Breast epithelium (tissue), 4 donors: ENCODE measurements around the gene LHPP. TPM values are rescaled to one million over a fixed set of nuclear protein-coding genes. Genes with fewer than 3 reads are reported as not detected.
"Not testable (repeated sequence)": the region's sequence is repeated elsewhere in the genome, so short reads cannot be mapped to it uniquely, and the experiment has no call there.

Experiments
- DNase-seq, 2 donors: peaks; one replicate each; pipeline ENCODE4 v3.0.0-alpha.2; 2019; ENCODE audit warnings: low spot score in 2 of 2
- H3K27ac ChIP-seq, 2 donors: fragments of 200-600 bp; sonication (generic) in 1 of 2; one replicate each; pipeline ENCODE4 v1.5.1; 2016 to 2019; ENCODE audit warnings: mild to moderate bottlenecking in 1 of 2
- H3K27me3 ChIP-seq, 2 donors: fragments of 200-600 bp; sonication (generic) in 1 of 2; one replicate each; pipeline versions ENCODE4 v1.5.1 to v1.6.0; 2017 to 2019; ENCODE audit warnings: control low read depth in 1 of 2, mild to moderate bottlenecking in 1 of 2
- H3K36me3 ChIP-seq: fragments of 200-600 bp; one replicate; pipeline ENCODE4 v1.5.1; 2019
- H3K4me1 ChIP-seq, 2 donors: fragments of 200-600 bp; sonication (generic); one replicate each; pipeline ENCODE4 v1.5.1; 2016 to 2019; ENCODE audit warnings: control low read depth in 1 of 2
- H3K4me3 ChIP-seq, 3 donors: fragments of 200-600 bp; sonication (generic); 1 replicate in 2 of 3; 2 replicates in 1 of 3; pipeline ENCODE4 v1.5.1; 2016 to 2019; ENCODE audit warnings: mild to moderate bottlenecking in 3 of 3, moderate library complexity in 2 of 3
- H3K9me3 ChIP-seq, 2 donors: fragments of 200-600 bp; sonication (generic) in 1 of 2; one replicate each; pipeline ENCODE4 v1.5.1; 2016 to 2019; ENCODE audit warnings: control low read depth in 1 of 2
- CTCF ChIP-seq, 3 donors: fragments of 450-650 bp; IDR thresholded peaks; one replicate each; pipeline ENCODE4 v1.5.1; 2016 to 2017; ENCODE audit warnings: antibody characterized with exemption in 3 of 3, mild to moderate bottlenecking in 3 of 3, moderate library complexity in 3 of 3
- POLR2A ChIP-seq: fragments of 450-650 bp; IDR thresholded peaks from one replicate; pipeline ENCODE4 v1.6.1; 2016; ENCODE audit warnings: antibody characterized with exemption, mild to moderate bottlenecking, moderate library complexity
- POLR2AphosphoS5 ChIP-seq, 3 donors: sonication (generic); formaldehyde crosslinking; IDR thresholded peaks; one replicate each; pipeline ENCODE4 v1.6.1; 2017; ENCODE audit warnings: antibody characterized with exemption in 3 of 3
- intact Hi-C: fragments of 100-400 bp; cut with DNase I; formaldehyde crosslinking; loops from one replicate; pipeline ENCODE4 v1.15.1; 2023; ENCODE audit warnings: low total_unique reads
- total RNA-seq, 3 donors: library from RNA; depleted of rRNA; stranded (reverse); fragments of >200 nt; gene quantifications; one replicate each; pipeline ENCODE4 v1.1.0, GENCODE V29; 2016

LHPP gene
- total RNA-seq, 3 donors from 2014 or later, result 13.1 to 19.6 (median 17.0) TPM

- TF ChIP-seq POLR2AphosphoS5 (IDR thresholded peaks at IDR 0.05), result no peak
- TF ChIP-seq POLR2A, result no peak
- no peak for TF ChIP-seq CTCF (IDR thresholded peaks at IDR 0.05)
- intact Hi-C loops, result no loop called here
- no peak overlapping the region for H3K4me3 ChIP-seq
- no peaks in the 10 kb centered on the region for H3K36me3 ChIP-seq
- no peaks in the 10 kb centered on the region for H3K9me3 ChIP-seq
- DNase-seq, result no peak
- no peaks in the 10 kb centered on the region for H3K27me3 ChIP-seq
- no peak overlapping the region for H3K27ac ChIP-seq
- no peaks in the 10 kb centered on the region for H3K4me1 ChIP-seq
These were observed 116.0 kb downstream of the LHPP start for GRCh38 chr10:124577651-124578050.

- Histone ChIP-seq H3K27me3 (no peaks in the 10 kb centered on the region), H3K9me3 (no peaks in the 10 kb centered on the region), H3K4me1 (no peaks in the 10 kb centered on the region), H3K27ac (no peak overlapping the region), H3K4me3 (no peak overlapping the region), H3K36me3 (no peaks in the 10 kb centered on the region)
- no peak for TF ChIP-seq CTCF (IDR thresholded peaks at IDR 0.05)
- TF ChIP-seq POLR2A, result no peak
- TF ChIP-seq POLR2AphosphoS5 (IDR thresholded peaks at IDR 0.05), result no peak
- no peak for DNase-seq
- intact Hi-C loops, result no loop called here
These were observed 116.8 kb downstream of the LHPP start for GRCh38 chr10:124578231-124579010.

GRCh38 chr10:124579011-124579399 lies 117.4 kb downstream of the LHPP start:
- TF ChIP-seq CTCF (IDR thresholded peaks at IDR 0.05) (no peak), POLR2A (no peak), POLR2AphosphoS5 (IDR thresholded peaks at IDR 0.05) (no peak)
- intact Hi-C loops, result no loop called here
- H3K27me3 ChIP-seq, result no peaks in the 10 kb centered on the region
- H3K27ac ChIP-seq, result no peak overlapping the region
- no peaks in the 10 kb centered on the region for H3K4me1 ChIP-seq
- H3K4me3 ChIP-seq, result no peak overlapping the region
- no peaks in the 10 kb centered on the region for H3K36me3 ChIP-seq
- no peak for DNase-seq
- no peaks in the 10 kb centered on the region for H3K9me3 ChIP-seq

- H3K27me3 ChIP-seq, result no peaks in the 10 kb centered on the region
- H3K4me1 ChIP-seq, result peaks cover 0 to 5% of the 10 kb centered on the region in 2 donors
- TF ChIP-seq POLR2A (no peak), CTCF (IDR thresholded peaks at IDR 0.05) (no peak), POLR2AphosphoS5 (IDR thresholded peaks at IDR 0.05) (no peak)
- H3K27ac ChIP-seq, result no peak overlapping the region
- H3K36me3 ChIP-seq, result no peaks in the 10 kb centered on the region
- no peak overlapping the region for H3K4me3 ChIP-seq
- no peak for DNase-seq
- intact Hi-C loops, result no loop called here
- H3K9me3 ChIP-seq, result no peaks in the 10 kb centered on the region
These were observed 124.5 kb downstream of the LHPP start for GRCh38 chr10:124586142-124586541.

GRCh38 chr10:124587811-124588211 lies 126.2 kb downstream of the LHPP start:
- Histone ChIP-seq H3K4me3 (no peak overlapping the region), H3K27ac (no peak overlapping the region), H3K36me3 (no peaks in the 10 kb centered on the region), H3K27me3 (no peaks in the 10 kb centered on the region), H3K4me1 (peaks cover 0 to 5% of the 10 kb centered on the region in 2 donors), H3K9me3 (no peaks in the 10 kb centered on the region)
- intact Hi-C loops, result no loop called here
- TF ChIP-seq POLR2A (no peak), CTCF (IDR thresholded peaks at IDR 0.05) (no peak), POLR2AphosphoS5 (IDR thresholded peaks at IDR 0.05) (no peak)
- no peak for DNase-seq

- H3K9me3 ChIP-seq, H3K27ac ChIP-seq, DNase-seq, H3K27me3 ChIP-seq, H3K4me3 ChIP-seq, intact Hi-C loops, H3K36me3 ChIP-seq, H3K4me1 ChIP-seq: not testable (repeated sequence)
These were observed 126.7 kb downstream of the LHPP start for GRCh38 chr10:124588341-124588735.
